OCI-LY1 (cell line): Measurements from ENCODE around the gene TIMM22.

Experiments used
- H2AFZ ChIP-seq: fragments of 200-600 bp; sonication (generic), shearing (Covaris generic); 2 replicates; pipeline ENCODE4 v1.6.0; 2014; ENCODE audit warnings: antibody characterized with exemption, mild to moderate bottlenecking, low read length
- H3F3A ChIP-seq: fragments of 200-600 bp; sonication (generic), shearing (Covaris generic); 2 replicates; pipeline ENCODE4 v1.6.0; 2014; ENCODE audit warnings: mild to moderate bottlenecking, antibody characterized with exemption, low read length, moderate library complexity; ENCODE audit not compliant: insufficient read depth
- H3K27ac ChIP-seq: fragments of 200-600 bp; sonication (generic); 2 replicates; pipeline ENCODE4 v1.5.1; 2014; ENCODE audit warnings: low read length, mixed run types, mild to moderate bottlenecking, low read depth; ENCODE audit not compliant: poor library complexity, severe bottlenecking
- H3K27me3 ChIP-seq: fragments of 200-600 bp; sonication (generic); 2 replicates; pipeline ENCODE4 v1.6.0; 2014; ENCODE audit warnings: antibody characterized with exemption, mild to moderate bottlenecking, low read length, moderate library complexity; ENCODE audit not compliant: insufficient read depth
- H3K36me3 ChIP-seq: fragments of 200-600 bp; sonication (generic); 2 replicates; pipeline ENCODE4 v1.6.1; 2014; ENCODE audit warnings: mild to moderate bottlenecking, antibody characterized with exemption, low read length, moderate library complexity, mixed read lengths; ENCODE audit not compliant: insufficient read depth
- H3K4me1 ChIP-seq: fragments of 200-600 bp; sonication (generic); 2 replicates; pipeline ENCODE4 v1.5.1; 2014; ENCODE audit warnings: mild to moderate bottlenecking, low read length, moderate library complexity; ENCODE audit not compliant: insufficient read depth, severe bottlenecking
- H3K4me2 ChIP-seq: fragments of 200-600 bp; sonication (generic), shearing (Covaris generic); 2 replicates; pipeline ENCODE4 v1.6.1; 2014; ENCODE audit warnings: low read length
- H3K4me3 ChIP-seq: fragments of 200-600 bp; sonication (generic); 2 replicates; pipeline ENCODE4 v1.5.1; 2014; ENCODE audit warnings: low read length, low read depth, mild to moderate bottlenecking, mixed read lengths; ENCODE audit not compliant: poor library complexity, severe bottlenecking
- H3K79me2 ChIP-seq: fragments of 200-600 bp; shearing (Covaris generic); 2 replicates; pipeline ENCODE4 v1.6.1; 2016; ENCODE audit warnings: mixed run types, low read length, mixed read lengths; ENCODE audit not compliant: insufficient read depth
- H3K9ac ChIP-seq: fragments of 200-600 bp; sonication (generic), shearing (Covaris generic); 2 replicates; pipeline ENCODE4 v1.6.1; 2014; ENCODE audit warnings: mild to moderate bottlenecking, low read length, mixed read lengths
- H3K9me2 ChIP-seq: fragments of 200-600 bp; sonication (generic), shearing (Covaris generic); 2 replicates; pipeline ENCODE4 v1.6.1; 2014; ENCODE audit warnings: low read depth, mild to moderate bottlenecking, low read length, mixed read lengths
- H3K9me3 ChIP-seq: fragments of 200-600 bp; shearing (Covaris generic); 2 replicates; pipeline ENCODE4 v1.6.1; 2014; ENCODE audit warnings: low read length, mixed read lengths
- H4K20me1 ChIP-seq: fragments of 200-600 bp; sonication (generic), shearing (Covaris generic); 2 replicates; pipeline ENCODE4 v1.6.0; 2016; ENCODE audit warnings: mild to moderate bottlenecking, low read length; ENCODE audit not compliant: insufficient read depth
- CTCF ChIP-seq: fragments of 200-600 bp; sonication (generic), shearing (Covaris generic); IDR thresholded peaks from 2 replicates; pipeline ENCODE4 v1.5.1; 2017; ENCODE audit warnings: mild to moderate bottlenecking, antibody characterized with exemption, low read length, moderate library complexity, mixed read lengths
- EZH2 ChIP-seq: fragments of 200-600 bp; sonication (generic), shearing (Covaris generic); IDR thresholded peaks from 2 replicates; pipeline ENCODE4 v1.8.0; 2017; ENCODE audit warnings: borderline replicate concordance, mixed run types, mild to moderate bottlenecking, antibody characterized with exemption, low read length, moderate library complexity, mixed read lengths

The TIMM22 gene

DNA sequence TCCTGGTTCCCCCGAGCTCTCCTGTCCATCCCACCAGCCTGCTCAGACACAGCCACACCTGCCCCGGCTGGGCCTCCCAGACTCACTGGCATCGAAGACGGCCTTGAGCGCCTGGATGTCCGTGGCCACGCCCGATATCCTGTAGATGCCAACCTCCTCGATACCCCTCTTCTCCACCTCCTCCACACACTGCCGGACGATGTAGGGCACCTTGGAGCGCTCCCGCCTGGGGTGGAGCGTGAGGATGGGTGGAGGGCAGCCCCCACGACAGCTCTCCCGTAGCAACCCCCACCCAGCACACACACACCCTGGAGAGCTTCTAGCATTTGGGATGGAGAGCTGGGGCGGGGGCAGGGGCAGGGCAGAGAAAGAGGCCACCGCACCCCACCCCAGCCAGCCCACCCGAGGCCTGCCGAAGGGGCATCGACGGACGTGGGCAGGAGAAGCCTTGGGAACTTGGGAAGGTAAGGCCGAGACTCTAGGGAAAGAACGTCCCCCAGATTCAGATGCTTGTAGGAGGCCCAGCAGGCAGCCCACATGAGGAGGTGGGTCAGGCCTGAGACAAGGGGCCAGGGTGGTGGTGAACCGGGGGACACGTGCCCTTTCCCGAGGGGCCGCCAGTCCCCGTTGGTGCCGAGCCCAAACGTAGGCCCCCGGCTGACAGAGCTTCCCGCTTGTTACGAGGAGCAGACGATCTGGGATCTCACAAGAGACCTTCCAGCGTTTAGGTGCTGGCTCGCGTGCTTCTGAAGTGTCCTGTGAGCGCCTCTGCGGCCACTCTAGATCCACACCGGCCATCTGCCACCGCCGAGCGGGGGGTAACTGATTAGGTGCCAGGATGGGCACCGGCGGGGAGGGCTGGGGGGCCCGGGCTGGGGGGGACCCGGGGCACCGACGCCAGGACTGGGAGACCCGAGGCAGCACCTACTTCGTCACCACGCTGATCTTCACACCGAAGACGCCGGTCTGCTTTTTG lies 15.1 kb downstream of the TIMM22 start:
- Histone ChIP-seq H3K79me2 (no peaks in the 10 kb centered on the region), H3F3A (no peaks in the 10 kb centered on the region), H3K9me2 (no peaks in the 10 kb centered on the region), H2AFZ (no peak overlapping the region), H3K9me3 (no peaks in the 10 kb centered on the region), H3K36me3 (peaks cover 18% of the 10 kb centered on the region; the same call in 1 of the 2 replicates), H3K27ac (no peak overlapping the region), H3K27me3 (no peaks in the 10 kb centered on the region), H4K20me1 (no peaks in the 10 kb centered on the region), H3K9ac (no peak overlapping the region), H3K4me2 (no peak overlapping the region), H3K4me1 (no peaks in the 10 kb centered on the region), H3K4me3 (no peak overlapping the region)
- TF ChIP-seq CTCF (no peak), EZH2 (no peak)

- Histone ChIP-seq H3K36me3 (peaks cover 14% of the 10 kb centered on the region; the same call in 1 of the 2 replicates), H2AFZ (no peak overlapping the region), H3K4me3 (no peak overlapping the region), H3K9me3 (no peaks in the 10 kb centered on the region), H4K20me1 (no peaks in the 10 kb centered on the region), H3K9ac (no peak overlapping the region), H3K27ac (no peak overlapping the region), H3K4me2 (no peak overlapping the region), H3K9me2 (no peaks in the 10 kb centered on the region), H3F3A (no peaks in the 10 kb centered on the region), H3K4me1 (no peaks in the 10 kb centered on the region), H3K27me3 (no peaks in the 10 kb centered on the region), H3K79me2 (no peaks in the 10 kb centered on the region)
- TF ChIP-seq CTCF = no peak
- no peak for TF ChIP-seq EZH2
These were observed 16.1 kb downstream of the TIMM22 start for GRCh38 chr17:1012823-1013728.

DNA sequence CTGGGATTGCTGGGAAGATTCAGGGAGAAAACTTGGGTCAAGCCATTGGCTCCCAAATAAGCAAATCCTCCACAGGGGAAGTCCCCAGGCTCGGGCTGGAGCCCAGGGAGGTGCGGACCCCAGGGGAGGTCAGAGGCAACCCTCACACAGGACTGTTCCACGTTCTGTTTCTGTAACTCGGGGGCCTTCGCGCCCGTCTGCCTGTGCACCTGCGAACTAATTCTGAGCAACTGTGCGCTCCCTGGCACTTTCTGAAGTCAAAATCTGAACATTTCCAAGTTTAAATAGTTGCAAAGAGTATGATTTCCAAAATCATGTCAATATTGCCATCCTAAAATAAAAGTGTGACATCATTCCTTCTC lies 16.8 kb downstream of the TIMM22 start:
- Histone ChIP-seq H3F3A (no peaks in the 10 kb centered on the region), H3K9me2 (no peaks in the 10 kb centered on the region), H3K9ac (no peak overlapping the region), H3K9me3 (no peaks in the 10 kb centered on the region), H3K27ac (no peak overlapping the region), H3K4me3 (no peak overlapping the region), H3K27me3 (no peaks in the 10 kb centered on the region), H3K4me1 (no peaks in the 10 kb centered on the region), H2AFZ (no peak overlapping the region), H3K36me3 (peaks cover 14% of the 10 kb centered on the region; the same call in 1 of the 2 replicates), H3K79me2 (no peaks in the 10 kb centered on the region), H4K20me1 (no peaks in the 10 kb centered on the region), H3K4me2 (no peak overlapping the region)
- TF ChIP-seq CTCF (no peak), EZH2 (no peak)
